ENCODE results near the gene PLCD3.

DNA sequence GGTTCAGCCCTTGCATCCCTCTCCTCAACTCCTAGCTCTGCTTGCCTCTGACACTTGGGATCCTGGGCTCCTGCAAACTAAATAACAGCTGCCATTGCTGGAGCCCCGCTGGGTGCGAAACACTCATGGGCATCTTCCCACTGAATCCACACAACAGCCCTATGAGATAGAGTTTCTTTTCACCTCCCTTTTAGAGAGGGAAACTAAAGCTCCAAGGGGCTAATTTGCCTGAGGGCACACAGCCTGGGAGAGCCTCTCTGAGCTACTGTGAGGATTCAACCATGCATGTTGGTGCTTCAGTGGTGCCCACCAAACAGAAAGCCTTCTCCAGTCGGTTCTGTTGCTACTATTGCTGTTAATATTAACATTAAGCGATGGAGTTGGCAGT, 7.2 kb upstream of the PLCD3 start:
- TF ChIP-seq, protein P1, sequence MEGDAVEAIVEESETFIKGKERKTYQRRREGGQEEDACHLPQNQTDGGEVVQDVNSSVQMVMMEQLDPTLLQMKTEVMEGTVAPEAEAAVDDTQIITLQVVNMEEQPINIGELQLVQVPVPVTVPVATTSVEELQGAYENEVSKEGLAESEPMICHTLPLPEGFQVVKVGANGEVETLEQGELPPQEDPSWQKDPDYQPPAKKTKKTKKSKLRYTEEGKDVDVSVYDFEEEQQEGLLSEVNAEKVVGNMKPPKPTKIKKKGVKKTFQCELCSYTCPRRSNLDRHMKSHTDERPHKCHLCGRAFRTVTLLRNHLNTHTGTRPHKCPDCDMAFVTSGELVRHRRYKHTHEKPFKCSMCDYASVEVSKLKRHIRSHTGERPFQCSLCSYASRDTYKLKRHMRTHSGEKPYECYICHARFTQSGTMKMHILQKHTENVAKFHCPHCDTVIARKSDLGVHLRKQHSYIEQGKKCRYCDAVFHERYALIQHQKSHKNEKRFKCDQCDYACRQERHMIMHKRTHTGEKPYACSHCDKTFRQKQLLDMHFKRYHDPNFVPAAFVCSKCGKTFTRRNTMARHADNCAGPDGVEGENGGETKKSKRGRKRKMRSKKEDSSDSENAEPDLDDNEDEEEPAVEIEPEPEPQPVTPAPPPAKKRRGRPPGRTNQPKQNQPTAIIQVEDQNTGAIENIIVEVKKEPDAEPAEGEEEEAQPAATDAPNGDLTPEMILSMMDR (IDR thresholded peaks at IDR 0.05; ENCODE audit: insufficient read depth, low read length) = no peak
- TF ChIP-seq POLR2AphosphoS5 (IDR thresholded peaks at IDR 0.05; ENCODE audit: low read depth) = no peak
